ENCODE measurements around the gene MACROD2. TPM values are rescaled to one million over a fixed set of nuclear protein-coding genes. Genes with fewer than 3 reads are reported as not detected.

The MACROD2 gene
- total RNA-seq, 1 experiment from 2014 or later, result 3.7 TPM

GRCh38 chr20:16059841-16060240 is 2064.5 kb downstream of the MACROD2 start:
- Histone ChIP-seq H4K20me1 (ENCODE audit: insufficient read depth) (no peaks in the 10 kb centered on the region), H3K4me1 (ENCODE audit: control insufficient read depth in 1 of 2, insufficient read depth in 2 of 2, low read length in 2 of 2) (no peaks in the 10 kb centered on the region), H3K9me2 (ENCODE audit: insufficient read depth) (no peaks in the 10 kb centered on the region), H3K36me3 (ENCODE audit: control insufficient read depth in 1 of 2, insufficient read depth in 2 of 2, low read length in 2 of 2) (no peaks in the 10 kb centered on the region), H2AFZ (ENCODE audit: low read depth, low read length, poor library complexity, severe bottlenecking) (no peak overlapping the region), H3K9ac (ENCODE audit: low read length) (no peak overlapping the region), H3K4me3 (replicated peaks in 1 of 2; ENCODE audit: low read depth in 1 of 2, low read length in 2 of 2) (no peak overlapping the region), H3K79me2 (ENCODE audit: insufficient read depth, low read length) (no peaks in the 10 kb centered on the region), H3K9me3 (ENCODE audit: control insufficient read depth in 1 of 2, insufficient read depth in 1 of 2, low read depth in 1 of 2, low read length in 2 of 2) (peaks cover 0 to 11% of the 10 kb centered on the region in 2 experiments; a peak in 2 of 4 replicates), H3K4me2 (ENCODE audit: low read length) (no peak overlapping the region), H3K27me3 (ENCODE audit: insufficient read depth, low read length) (no peaks in the 10 kb centered on the region), H3K27ac (ENCODE audit: low read depth, low read length) (no peak overlapping the region)
- RAD21 ChIA-PET (ENCODE audit: low non-redundant PET in 1 of 2, low total read pairs in 2 of 2, uncharacterized antibody in 2 of 2, unreplicated experiment in 2 of 2), result no interaction called here
- DNase-seq (ENCODE audit: low read depth, low spot score) (no peak), ATAC-seq (no peak)
- POLR2A ChIA-PET, result no interaction called here
- intact Hi-C loops (cut with micrococcal nuclease), result no loop called here
- CTCF ChIA-PET, result no interaction called here
- no TSS peak for BruUV-seq (replicated peaks)
- TF ChIP-seq, protein P1, sequence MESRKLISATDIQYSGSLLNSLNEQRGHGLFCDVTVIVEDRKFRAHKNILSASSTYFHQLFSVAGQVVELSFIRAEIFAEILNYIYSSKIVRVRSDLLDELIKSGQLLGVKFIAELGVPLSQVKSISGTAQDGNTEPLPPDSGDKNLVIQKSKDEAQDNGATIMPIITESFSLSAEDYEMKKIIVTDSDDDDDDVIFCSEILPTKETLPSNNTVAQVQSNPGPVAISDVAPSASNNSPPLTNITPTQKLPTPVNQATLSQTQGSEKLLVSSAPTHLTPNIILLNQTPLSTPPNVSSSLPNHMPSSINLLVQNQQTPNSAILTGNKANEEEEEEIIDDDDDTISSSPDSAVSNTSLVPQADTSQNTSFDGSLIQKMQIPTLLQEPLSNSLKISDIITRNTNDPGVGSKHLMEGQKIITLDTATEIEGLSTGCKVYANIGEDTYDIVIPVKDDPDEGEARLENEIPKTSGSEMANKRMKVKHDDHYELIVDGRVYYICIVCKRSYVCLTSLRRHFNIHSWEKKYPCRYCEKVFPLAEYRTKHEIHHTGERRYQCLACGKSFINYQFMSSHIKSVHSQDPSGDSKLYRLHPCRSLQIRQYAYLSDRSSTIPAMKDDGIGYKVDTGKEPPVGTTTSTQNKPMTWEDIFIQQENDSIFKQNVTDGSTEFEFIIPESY (IDR thresholded peaks at IDR 0.05; ENCODE audit: extremely low read depth, insufficient replicate concordance, low read length), result no peak
- TF ChIP-seq EZH2 (IDR thresholded peaks at IDR 0.05) (no peak), ZFX (IDR thresholded peaks at IDR 0.05) (no peak), ATF3 (IDR thresholded peaks at IDR 0.05) (no peak), SIN3A (IDR thresholded peaks at IDR 0.05; ENCODE audit: low read depth) (no peak), TCF7L2 (IDR thresholded peaks at IDR 0.05; ENCODE audit: borderline replicate concordance, extremely low read depth, insufficient read depth, insufficient read length) (no peak), CEBPB (IDR thresholded peaks at IDR 0.05; ENCODE audit: low read depth) (no peak), POLR2A (IDR thresholded peaks at IDR 0.05; ENCODE audit: borderline replicate concordance, extremely low read depth, insufficient read depth, insufficient read length) (no peak), JUND (IDR thresholded peaks at IDR 0.05) (no peak), YY1 (IDR thresholded peaks at IDR 0.05; ENCODE audit: extremely low read depth, insufficient replicate concordance, low read depth, low read length) (no peak), EZH2phosphoT487 (IDR thresholded peaks at IDR 0.05; ENCODE audit: borderline replicate concordance) (no peak), MAX (IDR thresholded peaks at IDR 0.05) (no peak), RAD21 (IDR thresholded peaks at IDR 0.05; ENCODE audit: low read depth) (no peak), SRF (IDR thresholded peaks at IDR 0.05; ENCODE audit: low read depth) (no peak), EGR1 (IDR thresholded peaks at IDR 0.05; ENCODE audit: low read depth) (no peak)

Measured in HCT116 (cell line).